ENCODE measurements around the gene VAMP8. TPM values are rescaled to one million over a fixed set of nuclear protein-coding genes. Genes with fewer than 3 reads are reported as not detected.
"Not testable (repeated sequence)": the region's sequence is repeated elsewhere in the genome, so short reads cannot be mapped to it uniquely, and the experiment has no call there.

Gene VAMP8
- total RNA-seq, 4 donors from 2014 or later: 78.8 to 144 (median 93.8) TPM

- peak; percentile 80 for DNase-seq
- Histone ChIP-seq H3K27ac (peak within 1 kb of the TSS; percentile 82 to 95 (median 87)), H3K9me3 (no peaks in the 10 kb centered on the region), H3K4me1 (peaks cover 25 to 76% (median 36%) of the 10 kb centered on the region in 3 donors), H3K36me3 (peaks cover 8 to 47% (median 9%) of the 10 kb centered on the region in 3 donors), H3K27me3 (no peaks in the 10 kb centered on the region), H3K4me3 (peak within 1 kb of the TSS; percentile 60 to 88 (median 68))
- peak in 4 of 6 experiments; percentile 24 to 53 (median 51) for TF ChIP-seq CTCF (IDR thresholded peaks at IDR 0.05)
- TF ChIP-seq POLR2A (IDR thresholded peaks at IDR 0.05): peak in 2 of 4 donors; percentile 84 to 92
- WGBS, 2 donors: 0 to 2% methylated on average over 1 to 19 of the region's 73 CpGs
- intact Hi-C loops (cut with DNase I): no loop called here
Measured at GRCh38 chr2:85602476-85603234, 25.3 kb downstream of the VAMP8 start, which contains the start of gene TMEM150A. Gene TMEM150A (minus strand): TSS chr2:85602698. CDS start chr2:85601948, 750 bp downstream.

- Histone ChIP-seq H3K4me1 (peaks cover 25 to 89% (median 36%) of the 10 kb centered on the region in 3 donors), H3K4me3 (peak overlapping the region in 2 of 4 donors; percentile 60 to 88)
- intact Hi-C loops (cut with DNase I): not testable (repeated sequence)
Measured at GRCh38 chr2:85604133-85604444, 26.7 kb downstream of the VAMP8 start.

GRCh38 chr2:85604568-85605339, 27.4 kb downstream of the VAMP8 start:
- peak overlapping the region in 1 of 4 donors; percentile 88 for H3K4me3 ChIP-seq
- no peak for DNase-seq
- H3K27ac ChIP-seq: peak overlapping the region; percentile 3 to 70 (median 60)
- intact Hi-C loops (cut with DNase I): no loop called here
- no peak for TF ChIP-seq POLR2A (IDR thresholded peaks at IDR 0.05)
- no peak for TF ChIP-seq CTCF (IDR thresholded peaks at IDR 0.05)
- WGBS, 2 donors: 38 to 53% methylated on average over 6 of the region's 6 CpGs
- no peaks in the 10 kb centered on the region for H3K9me3 ChIP-seq
- no peaks in the 10 kb centered on the region for H3K27me3 ChIP-seq
- peaks cover 25 to 92% (median 36%) of the 10 kb centered on the region in 3 donors for H3K4me1 ChIP-seq
- peaks cover 0 to 47% (median 6%) of the 10 kb centered on the region in 3 donors for H3K36me3 ChIP-seq

More at GRCh38 chr2:85604133-85604444, 26.7 kb downstream of the VAMP8 start:
- WGBS, 2 donors: 36 to 68% methylated on average over 2 to 3 of the region's 3 CpGs
- not testable (repeated sequence) for DNase-seq, H3K27me3 ChIP-seq, H3K9me3 ChIP-seq
- peak overlapping the region; percentile 3 to 70 (median 60) for H3K27ac ChIP-seq
- H3K36me3 ChIP-seq: peaks cover 0 to 47% (median 6%) of the 10 kb centered on the region in 3 donors

- Histone ChIP-seq H3K4me1 (peaks cover 28 to 92% (median 42%) of the 10 kb centered on the region in 3 donors), H3K27me3 (no peaks in the 10 kb centered on the region), H3K36me3 (peaks cover 0 to 40% (median 6%) of the 10 kb centered on the region in 3 donors), H3K4me3 (no peak overlapping the region), H3K27ac (peak overlapping the region; percentile 3 to 70 (median 60)), H3K9me3 (no peaks in the 10 kb centered on the region)
- TF ChIP-seq CTCF (IDR thresholded peaks at IDR 0.05) (no peak), POLR2A (IDR thresholded peaks at IDR 0.05) (no peak)
- WGBS, 2 donors: 33 to 43% methylated on average over 4 of the region's 4 CpGs
- DNase-seq: no peak
- intact Hi-C loops (cut with DNase I): no loop called here
Measured at GRCh38 chr2:85605406-85606115, 28.2 kb downstream of the VAMP8 start.

- Histone ChIP-seq H3K27me3 (no peaks in the 10 kb centered on the region), H3K4me1 (peaks cover 28 to 92% (median 44%) of the 10 kb centered on the region in 3 donors), H3K9me3 (no peaks in the 10 kb centered on the region), H3K4me3 (no peak overlapping the region), H3K36me3 (peaks cover 0 to 37% (median 6%) of the 10 kb centered on the region in 3 donors), H3K27ac (peak overlapping the region; percentile 11 to 70 (median 60))
- intact Hi-C loops (cut with DNase I): no loop called here
- no peak for DNase-seq
- TF ChIP-seq CTCF (IDR thresholded peaks at IDR 0.05) (no peak), POLR2A (IDR thresholded peaks at IDR 0.05) (no peak)
- WGBS, 2 donors: 66 to 76% methylated on average over 7 of the region's 7 CpGs
Measured at GRCh38 chr2:85606116-85606455, 28.7 kb downstream of the VAMP8 start.
